HK-2 (cell line): ENCODE results near the gene HOXA4.

Source experiments
- DNase-seq: peaks from one replicate; pipeline ENCODE4 v3.0.0-alpha.2; 2018; ENCODE audit not compliant: unreplicated experiment

The HOXA4 gene

GRCh38 chr7:27158436-27159265 is 28.1 kb upstream of the HOXA4 start:
- no peak for DNase-seq

DNA sequence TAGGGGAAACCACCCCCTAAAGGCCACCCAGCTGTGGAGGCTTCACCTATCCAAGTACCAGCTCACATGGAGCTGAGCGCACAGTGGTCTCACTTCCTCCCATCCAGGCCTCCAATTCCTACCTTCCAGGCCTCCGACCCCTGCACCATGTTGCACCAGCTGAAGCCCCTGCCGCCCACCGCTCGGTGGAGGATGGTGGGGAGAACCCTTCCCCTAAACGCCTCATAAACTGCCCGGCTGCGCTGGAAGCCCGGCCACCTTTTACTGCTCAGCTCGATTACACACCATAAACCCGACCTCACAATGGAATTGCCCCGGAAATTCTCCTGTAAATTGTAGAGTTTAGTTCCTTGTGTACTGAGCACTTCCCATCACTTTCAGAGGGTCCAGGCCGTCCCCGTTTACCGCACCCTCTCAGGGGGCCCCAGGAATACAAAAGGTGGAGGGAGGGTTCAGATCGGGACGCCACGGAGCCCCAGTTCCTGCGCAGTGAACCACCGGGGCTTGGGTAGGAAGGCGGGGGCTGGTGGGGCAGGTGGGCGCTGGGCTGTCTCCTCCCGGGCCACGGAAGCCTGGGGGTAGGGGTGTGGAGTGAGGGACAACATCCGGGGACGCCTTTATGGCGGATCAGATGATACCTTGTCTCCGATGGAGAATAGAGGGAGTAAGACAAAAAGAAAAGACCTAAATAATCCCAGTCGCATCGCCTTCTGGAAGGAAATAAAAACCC is 27.3 kb upstream of the HOXA4 start:
- no peak for DNase-seq

GRCh38 chr7:27156916-27157701 is 26.6 kb upstream of the HOXA4 start:
- no peak for DNase-seq

DNA sequence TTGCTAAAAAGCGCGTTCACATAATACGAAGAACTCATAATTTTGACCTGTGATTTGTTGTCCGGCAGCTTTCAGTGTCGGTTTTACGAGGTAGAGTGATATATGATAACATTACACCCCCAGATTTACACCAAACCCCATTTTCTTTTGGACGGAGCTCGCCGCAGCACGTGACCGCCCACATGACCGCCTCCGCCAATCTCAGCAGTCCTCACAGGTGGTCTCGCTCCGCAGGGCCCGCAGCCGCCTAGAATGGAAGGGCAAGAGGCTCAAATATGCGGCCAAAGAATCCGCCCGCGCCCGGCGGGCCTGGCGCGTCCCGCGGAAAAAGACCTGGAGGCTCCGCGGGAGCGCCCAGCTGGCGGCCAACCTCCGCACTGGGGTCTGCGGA is 25.9 kb upstream of the HOXA4 start, which contains the start of gene HOXA7:
Gene HOXA7, minus strand, starts transcription at position 168 of the 391 bp plus-strand sequence. Its CDS starts 130 bp downstream, at position 38.
- peak; percentile 80 for DNase-seq

GRCh38 chr7:27155816-27156507 is 25.4 kb upstream of the HOXA4 start:
- peak; percentile 60 for DNase-seq

- peak; percentile 80 for DNase-seq
Observed at GRCh38 chr7:27154901-27155815, 24.6 kb upstream of the HOXA4 start.

DNA sequence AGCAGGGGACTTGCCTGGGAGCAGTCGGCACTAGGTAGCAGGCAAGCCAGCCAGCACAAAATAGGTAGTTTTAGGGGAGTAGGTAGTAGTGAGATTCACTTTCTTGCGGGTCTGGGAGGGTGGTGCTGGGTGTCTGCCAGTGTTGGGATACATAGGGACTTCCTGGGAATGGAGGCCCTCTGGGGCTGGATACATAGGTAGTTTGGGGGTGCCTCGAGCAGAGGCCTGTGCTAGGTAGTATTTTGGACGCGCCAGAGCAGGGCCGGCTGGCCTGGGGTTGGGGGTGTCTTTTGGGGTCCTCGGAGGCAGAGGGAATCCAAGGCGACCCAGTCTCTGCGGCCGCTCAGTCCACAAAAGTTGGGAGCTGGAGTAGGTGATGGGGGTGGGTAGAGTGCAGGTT is 23.8 kb upstream of the HOXA4 start:
- no peak for DNase-seq

GRCh38 chr7:27153526-27153925 is 23.0 kb upstream of the HOXA4 start:
- DNase-seq, result no peak

DNA sequence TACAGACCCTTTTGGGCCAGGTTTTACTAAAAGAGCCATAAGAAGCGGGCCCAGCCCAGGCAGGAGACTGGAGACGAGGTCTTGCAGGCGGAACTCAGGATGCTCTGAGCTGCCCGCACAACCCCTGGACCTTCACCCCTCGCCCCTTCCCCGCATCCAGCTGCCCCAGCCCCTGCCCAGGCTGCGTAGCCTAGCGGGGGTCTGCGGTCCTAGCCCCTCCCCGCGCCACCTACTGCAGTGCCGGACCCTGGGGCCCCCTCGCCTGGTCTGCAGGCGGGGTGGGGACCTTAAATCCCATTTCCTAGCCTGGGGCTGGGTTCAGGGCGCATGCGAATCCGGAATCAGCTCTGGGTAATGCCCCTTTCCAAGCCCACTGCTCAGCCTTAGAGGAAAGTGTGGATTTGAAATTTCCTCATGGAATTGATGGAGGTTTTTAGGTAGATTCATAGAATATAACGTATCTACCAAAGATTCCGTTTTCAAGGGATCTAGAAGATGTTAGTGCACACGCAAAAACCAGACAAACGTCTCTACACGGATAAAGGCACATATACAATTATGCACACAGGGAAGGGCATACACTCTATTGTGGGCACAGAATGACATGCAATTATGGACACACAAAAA is 22.4 kb upstream of the HOXA4 start:
- no peak for DNase-seq

- DNase-seq, result no peak
Observed at GRCh38 chr7:27151931-27152815, 21.6 kb upstream of the HOXA4 start, which contains the start of gene HOXA3. TSS of gene HOXA3 (minus strand) at chr7:27152583. CDS start at chr7:27110640, 41,943 bp downstream.

- no peak for DNase-seq
Observed at GRCh38 chr7:27151341-27151930, 20.9 kb upstream of the HOXA4 start.

GRCh38 chr7:27150568-27151340 is 20.2 kb upstream of the HOXA4 start:
- peak; percentile 83 for DNase-seq

DNA sequence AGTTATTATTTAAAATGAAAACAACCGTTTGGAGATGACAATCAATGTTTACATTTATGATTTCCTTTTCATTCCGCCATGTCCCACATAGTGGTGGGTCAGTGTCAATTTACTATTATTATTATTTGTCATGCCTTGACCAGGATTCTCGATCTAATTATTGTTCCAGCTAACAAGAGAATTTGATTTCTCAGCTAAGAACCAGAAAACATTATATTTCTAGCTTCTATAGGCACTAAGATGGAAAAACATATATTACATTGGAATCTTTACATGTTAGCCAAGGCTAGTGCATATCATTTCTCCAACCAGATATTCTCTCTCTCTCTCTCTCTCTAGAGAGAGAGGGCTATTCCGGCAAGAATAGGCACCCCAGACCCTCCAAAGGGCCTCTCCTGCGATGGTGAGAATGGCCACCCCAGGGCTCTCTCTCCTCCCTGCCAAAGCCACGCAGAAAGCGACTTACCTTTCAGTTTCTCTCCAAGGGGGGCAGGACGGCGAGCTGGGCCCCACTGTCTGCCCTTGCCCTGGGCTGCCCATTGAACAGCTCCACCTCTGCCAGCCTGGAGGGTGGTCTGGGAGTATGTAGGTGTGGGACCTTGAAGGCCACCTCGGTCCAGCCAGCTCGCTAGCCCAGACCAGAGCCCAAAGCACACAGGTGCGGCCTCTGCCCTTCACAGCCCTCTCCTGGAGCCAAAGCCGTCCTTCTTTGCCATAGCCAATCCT is 19.4 kb upstream of the HOXA4 start:
- DNase-seq, result no peak

DNA sequence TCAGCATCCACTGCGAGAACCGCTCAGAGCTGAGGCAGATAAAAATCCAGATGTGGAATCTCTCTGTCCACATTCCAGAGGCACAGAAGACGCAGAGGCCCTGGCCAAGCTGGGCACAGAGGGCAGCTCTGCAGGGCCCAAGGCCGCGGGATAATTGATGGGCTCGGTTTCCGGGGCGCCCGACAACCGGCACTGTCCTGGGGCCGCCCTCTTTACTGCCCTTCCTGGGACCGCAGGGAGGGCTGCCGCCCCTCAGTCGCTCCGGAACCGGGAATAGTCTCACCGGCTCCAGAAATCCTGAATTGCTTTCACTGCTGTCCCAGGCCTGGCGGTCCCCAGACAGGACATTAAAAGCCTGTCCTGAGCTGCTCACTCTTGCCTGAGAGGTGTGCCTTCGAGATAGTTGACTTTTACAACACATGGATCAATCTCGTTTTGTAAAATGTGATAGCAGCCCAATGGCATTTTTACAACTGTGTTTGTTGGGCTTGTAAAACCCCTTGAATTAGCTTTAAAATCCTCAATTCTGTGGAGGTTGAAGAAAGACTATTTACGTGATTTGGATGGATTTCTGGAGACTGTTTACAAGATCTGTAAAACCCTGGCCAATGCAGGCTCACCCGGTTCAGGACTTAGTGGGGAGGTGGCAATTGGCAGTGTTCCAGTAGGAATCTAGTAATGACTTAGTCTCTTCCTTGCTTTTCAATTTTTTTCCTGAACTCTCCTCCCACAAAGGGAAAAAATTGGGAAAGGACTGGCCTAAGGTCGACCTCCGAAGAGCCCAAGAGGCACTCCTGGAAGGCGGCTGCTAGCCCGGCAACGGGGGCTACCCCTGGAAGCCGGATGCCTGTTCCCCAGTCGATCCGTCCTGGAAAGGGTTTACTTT is 18.4 kb upstream of the HOXA4 start:
- DNase-seq, result no peak

DNA sequence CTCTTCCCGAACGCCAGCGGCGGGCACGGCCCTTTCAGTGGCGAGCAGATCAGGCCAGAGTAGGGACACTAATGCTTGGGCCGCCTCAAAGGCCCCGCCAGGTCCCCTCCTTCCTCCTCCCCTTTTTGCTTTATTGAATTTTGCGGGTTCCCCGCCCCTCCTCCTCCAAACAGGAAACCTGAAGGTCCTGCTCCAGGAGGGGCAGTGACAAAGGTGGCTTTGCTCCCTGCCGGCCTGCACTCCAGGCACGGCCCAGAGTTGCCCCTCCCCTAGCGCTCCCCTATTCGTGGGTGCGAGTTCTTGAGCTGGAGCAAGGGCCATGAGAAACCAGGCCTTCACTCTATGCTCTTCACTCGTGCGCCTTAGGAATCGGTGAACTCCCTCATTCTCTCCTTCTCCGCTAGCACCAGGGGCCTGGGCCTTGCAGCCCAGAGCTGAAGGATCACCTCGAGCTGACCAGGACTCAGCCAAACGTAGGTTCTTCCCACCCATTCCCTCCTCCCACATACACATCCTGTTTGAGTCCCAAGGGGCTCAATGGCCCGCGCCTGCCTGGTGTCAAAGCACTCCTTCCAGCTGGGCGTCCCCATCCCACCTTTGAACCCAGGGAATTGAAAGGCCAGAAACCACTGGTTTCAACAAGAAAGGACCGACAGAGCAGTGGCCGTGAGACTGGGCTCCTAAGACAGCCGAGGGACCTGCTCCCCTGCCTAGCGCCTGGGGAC is 17.6 kb upstream of the HOXA4 start:
- peak; percentile 70 for DNase-seq
